H54 (cell line): ENCODE results near the gene TMEM9.
A peak's percentile ranks its signal among the peaks of the same experiment; 100 is the strongest.

Experiments used
- DNase-seq: peaks from one replicate; pipeline ENCODE4 v3.0.0; 2011; ENCODE audit warnings: low spot score, mixed read lengths; ENCODE audit not compliant: insufficient read length
- FAIRE-seq: peaks from 3 replicates; lab custom pipeline; 2011; peaks lifted over from hg19 to GRCh38; lab: Jason Lieb, UNC
- POLR2A ChIP-seq: IDR thresholded peaks from 2 replicates; pipeline ENCODE4 v1.6.1; 2011; ENCODE audit warnings: low read depth, mild to moderate bottlenecking, low read length

Gene TMEM9

DNA sequence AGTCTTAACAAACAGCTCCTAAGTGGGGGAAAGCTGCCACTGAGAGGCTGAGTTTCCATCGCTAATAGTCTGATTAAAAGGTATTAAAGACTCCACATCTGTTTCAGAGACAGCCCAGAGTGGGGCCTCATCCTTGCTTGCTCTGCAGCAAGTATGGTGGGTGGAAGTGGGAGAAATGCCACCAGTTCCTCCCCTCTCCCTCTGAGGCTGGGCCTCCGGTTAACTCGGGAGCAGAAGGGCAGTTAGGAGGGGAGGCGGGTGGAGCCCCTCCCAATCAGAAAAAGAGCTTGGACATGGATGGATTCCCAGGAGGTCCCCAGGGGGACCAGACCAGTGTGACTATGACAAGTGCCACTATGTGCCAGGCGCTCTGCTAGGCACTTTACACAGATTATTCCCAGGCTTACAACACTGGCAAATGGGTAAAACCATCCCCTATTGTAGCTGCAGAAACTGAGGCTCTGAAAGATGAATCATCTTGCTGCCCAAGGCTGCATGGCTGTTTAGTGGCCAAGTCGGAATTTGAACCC is 15.9 kb downstream of the TMEM9 start:
- DNase-seq (no peak), FAIRE-seq (no peak)

DNA sequence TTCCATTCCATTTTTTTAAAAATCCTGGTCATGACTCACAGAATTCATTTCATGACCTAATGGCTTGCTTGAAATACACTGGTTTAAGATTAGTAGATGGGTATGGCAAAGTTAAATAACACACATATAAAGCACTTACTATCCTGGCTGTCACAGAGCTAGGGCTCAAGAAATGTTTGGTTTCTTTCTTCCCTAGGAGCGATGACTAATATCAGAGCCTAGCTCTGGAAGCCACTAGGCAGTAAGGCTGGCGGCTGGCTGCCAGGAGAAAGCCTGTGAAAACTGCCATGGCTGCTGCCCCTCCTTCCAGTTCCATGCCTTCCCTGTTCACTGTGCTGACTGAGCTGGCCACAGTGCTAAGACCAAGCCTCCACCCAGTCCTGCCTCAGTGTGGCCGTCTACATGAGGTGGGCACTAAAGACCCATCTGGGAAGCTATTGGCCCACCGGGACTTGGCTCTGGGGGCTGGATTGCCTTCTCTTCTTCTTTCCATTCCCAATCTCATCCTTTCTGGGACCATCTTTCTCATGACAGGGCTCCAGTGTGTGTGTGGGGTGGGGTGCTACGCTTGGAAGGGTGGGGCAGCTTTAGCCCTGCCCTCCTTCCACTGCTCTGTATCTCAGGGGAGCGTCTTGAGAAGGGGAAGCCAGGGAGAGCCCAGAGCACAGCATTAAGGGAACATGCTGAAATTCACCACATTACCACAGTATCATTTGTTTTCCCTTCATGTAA is 16.5 kb downstream of the TMEM9 start:
- TF ChIP-seq POLR2A = no peak
- DNase-seq (peak; percentile 78), FAIRE-seq (peak; percentile 61)

More for the DNA sequence above, 15.9 kb downstream of the TMEM9 start:
- TF ChIP-seq POLR2A = no peak

DNA sequence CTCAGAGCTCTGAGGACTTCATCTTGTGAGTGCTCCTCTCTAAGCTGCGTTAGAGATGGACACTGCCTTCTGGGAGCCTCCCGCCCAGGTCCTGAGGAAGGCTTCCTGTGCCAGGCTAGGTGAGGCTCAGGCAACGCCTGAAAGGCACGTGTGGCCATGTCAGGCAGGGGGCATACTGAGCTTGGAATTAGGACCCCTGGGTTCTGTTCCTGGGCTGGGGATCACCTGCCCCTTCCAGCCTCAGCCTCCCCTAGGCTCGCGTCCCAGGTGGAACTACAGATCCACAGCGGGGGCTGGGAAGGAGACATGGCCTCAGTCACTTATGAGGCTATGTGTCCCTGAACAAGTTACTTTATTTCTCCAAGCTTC is 17.3 kb downstream of the TMEM9 start:
- DNase-seq (no peak), FAIRE-seq (no peak)
- TF ChIP-seq POLR2A = no peak

DNA sequence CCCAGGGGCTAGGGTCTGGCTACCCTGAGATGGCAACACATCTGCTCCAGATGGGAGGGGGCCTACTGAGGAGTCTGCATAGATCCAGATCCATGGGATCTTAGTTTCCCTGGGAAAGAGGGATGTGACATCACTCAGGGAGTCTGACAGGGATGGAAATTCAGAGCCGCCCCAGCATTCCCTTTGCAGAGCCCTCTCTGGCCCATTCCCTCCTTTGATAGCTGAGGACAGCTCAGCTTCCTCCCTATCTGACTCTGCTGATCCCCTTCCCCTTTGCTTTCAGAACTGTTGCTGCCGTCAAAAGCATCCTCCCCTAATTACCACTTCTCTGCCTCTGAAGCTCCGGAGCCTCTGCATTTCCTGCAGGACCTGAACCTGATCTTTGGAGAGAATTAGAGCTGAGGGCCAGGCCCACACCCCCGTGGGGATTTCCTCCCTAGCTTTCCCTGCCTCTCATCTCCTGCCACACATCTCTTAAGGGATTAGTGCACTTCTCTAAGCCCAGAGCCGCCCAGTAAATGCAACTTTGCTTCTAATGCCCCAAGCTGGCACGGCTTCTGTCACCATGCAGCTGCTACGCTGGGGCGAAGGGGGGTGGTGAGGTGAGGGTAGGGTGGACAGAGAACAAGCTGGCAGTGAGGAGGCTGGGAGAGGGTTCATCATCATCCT is 17.8 kb downstream of the TMEM9 start:
- DNase-seq (no peak), FAIRE-seq (no peak)
- TF ChIP-seq POLR2A = no peak

DNA sequence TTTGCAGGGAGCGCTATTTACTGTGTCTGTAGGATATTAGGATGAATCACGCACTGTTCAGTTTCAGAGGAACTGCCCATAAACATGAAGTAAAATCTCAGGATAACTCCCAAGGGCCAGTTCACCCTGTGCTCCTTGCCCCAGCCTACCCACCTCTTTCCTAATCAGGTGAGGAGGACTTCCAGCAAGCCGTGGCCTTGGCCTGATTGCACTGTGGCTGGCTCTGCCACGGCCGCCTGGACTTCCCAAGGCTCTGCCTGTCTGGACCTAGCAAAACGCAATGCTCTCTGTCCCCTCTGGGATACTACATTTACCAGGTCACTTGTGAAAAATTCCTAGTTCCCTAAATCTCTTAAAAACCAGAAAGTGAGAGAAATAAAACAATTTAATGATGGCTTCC is 19.9 kb downstream of the TMEM9 start:
- DNase-seq = no peak
- TF ChIP-seq POLR2A = no peak
- FAIRE-seq = no peak

DNA sequence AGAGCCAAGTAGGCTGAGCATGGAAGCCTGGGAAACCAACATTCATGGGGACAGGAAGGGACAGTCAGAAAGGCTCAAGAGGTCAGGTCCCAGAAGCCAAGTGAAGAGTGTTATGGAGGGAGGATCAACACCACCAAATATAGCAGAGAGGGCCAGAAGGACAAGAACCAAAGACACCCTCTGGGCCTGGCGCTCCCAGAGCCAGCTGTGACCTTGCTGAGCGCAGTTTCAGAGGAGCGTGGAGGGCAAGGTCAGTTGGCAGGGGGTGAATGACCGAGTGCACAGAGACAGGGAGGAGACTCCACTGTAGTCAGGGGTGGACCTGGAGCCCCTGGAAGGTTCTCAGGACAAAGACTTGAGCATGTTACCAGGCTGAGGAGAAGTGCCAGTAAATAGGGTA is 22.9 kb downstream of the TMEM9 start:
- TF ChIP-seq POLR2A = no peak
- FAIRE-seq (no peak), DNase-seq (no peak)

DNA sequence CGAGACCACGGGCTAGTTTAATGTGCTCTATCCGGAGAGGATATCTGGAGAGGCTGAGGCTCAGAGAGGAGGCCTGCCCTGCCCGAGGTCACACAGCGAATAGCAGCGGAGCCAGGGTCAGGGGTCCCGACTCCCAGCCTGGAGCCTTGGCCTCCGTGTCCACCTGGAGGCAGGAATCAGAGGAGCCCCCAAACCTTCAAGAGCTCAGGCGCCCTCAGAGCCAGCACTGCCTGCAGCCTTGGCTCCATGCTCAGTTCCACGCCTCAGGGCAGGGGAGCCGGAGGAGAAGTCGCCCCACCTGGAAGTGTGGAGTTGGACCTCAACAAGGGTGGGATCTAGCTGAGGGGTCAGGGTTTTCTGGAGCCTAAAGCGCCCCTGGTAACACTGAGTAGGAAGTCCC is 25.3 kb downstream of the TMEM9 start:
- TF ChIP-seq POLR2A = no peak
- no peak for FAIRE-seq

DNA sequence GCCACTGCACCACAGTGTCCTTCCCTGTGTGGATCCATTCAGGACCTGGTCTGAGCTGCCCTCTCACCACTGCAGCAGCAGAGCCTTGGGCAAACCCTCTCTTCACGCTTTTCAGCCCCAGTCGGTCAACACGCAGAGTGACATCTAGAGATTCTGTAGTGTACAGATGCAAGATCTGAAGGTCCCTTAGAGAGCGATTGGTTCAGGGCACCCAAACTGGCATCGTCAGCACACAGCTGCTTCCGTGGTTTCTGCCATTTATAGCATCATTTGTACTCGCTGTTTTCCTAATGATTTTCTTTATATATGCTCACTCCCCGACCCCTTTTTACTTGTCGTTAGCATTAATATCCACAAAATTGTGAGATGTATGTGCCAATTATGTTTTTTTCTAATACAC is 25.8 kb downstream of the TMEM9 start:
- DNase-seq (no peak), FAIRE-seq (no peak)
- TF ChIP-seq POLR2A = no peak

More for the DNA sequence above, 25.3 kb downstream of the TMEM9 start:
- DNase-seq = no peak

DNA sequence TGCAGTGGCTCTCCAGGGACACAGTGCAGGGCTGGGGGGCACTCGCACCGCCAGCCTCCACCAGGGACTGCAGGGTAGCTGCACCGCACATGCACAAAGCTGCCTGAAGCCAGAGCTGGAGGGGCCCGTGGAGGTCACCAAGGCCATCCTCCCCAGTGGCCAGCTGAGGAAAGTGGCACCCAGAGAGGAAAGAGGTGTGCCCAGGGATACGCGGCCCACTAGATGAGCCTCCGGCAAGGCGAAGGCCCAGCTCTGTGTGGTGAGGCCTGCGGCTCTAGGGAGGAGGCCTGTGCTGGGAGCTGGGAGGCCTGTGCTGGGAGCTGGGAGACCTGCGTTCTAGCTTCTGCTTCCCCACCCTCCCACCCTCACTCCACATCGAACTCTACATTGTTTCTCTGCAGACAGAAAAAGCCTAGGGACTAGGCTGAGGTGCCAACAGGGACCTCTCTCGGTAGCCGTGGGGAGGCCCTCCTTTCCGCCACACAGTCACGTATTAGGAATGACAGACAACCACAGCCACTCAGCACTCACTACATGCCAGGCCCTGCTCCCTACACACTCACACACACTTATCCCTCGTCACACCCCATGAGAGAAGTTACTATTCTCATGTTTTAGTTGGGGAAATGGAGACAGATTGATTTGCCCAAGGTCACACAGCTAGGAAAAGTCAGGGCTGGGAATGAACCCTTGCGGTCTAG is 26.4 kb downstream of the TMEM9 start:
- no peak for DNase-seq

DNA sequence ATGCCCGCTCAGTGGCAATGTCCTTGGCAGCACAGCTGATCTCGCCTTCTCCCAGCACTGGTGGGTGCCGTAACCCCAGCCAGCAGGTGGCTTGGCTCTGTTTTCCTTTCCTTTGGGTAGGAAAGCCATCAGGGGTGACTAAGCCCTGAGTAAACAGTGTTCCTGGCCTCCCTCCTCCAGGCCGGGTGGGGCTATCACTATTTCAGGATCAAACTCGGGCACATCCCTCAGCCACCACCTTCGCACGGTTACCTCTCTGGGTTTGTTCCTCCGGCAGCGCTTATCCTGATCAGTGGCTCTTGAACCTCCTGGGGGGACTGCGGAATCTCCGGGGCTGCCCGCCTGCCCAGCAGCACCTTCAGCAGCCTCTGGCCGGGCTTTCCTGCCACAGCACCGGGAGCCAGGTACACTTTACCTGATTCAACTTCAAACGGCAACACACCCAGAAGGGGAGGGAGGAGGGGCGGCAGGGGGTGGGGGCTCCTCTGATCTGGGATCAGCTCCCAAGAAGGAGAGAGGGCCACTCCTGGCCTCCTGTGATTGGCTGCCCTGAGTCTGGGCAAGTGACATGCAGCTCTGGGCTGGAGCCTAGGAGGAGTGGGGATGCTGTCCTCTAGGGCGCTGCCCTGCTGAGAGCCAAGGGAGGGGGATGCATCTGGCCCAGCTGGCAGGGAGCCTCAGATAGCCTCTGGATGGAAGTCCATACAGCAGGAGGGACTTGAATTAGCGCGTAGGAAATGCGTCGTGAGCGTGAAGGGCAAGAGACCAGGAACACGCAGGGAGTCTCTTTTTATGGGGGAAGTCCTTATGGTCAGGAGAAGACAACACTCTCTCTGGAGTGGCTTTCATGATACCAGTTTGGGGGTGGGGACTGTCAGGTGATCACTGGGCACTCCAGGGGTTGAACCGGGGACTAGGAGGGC is 27.2 kb downstream of the TMEM9 start, which contains the start of gene ASCL5:
Gene ASCL5, minus strand, starts transcription at position 353 of the 923 bp plus-strand sequence. CDS start 11,812 bp downstream, outside the sequence.
- no peak for FAIRE-seq
- TF ChIP-seq POLR2A = no peak
- DNase-seq = peak; percentile 69

More for the DNA sequence above, 26.4 kb downstream of the TMEM9 start:
- no peak for TF ChIP-seq POLR2A
- no peak for FAIRE-seq

DNA sequence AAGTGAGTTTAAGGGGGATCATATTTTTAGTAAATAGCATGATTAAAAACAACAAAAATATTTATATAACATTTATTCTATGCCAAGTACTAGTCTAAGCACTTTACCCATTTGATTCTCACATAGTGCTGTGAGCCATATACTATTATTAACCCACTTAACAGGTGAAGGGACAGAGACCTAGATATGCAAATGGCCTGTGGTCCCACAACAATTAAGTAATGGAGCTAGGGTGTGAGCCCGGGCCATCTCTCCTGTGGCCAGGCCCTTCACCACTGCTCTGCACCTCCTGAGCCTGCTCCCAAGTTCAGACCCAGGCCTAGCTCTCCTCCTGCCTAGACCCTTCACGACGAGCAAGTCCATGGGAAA is 27.8 kb downstream of the TMEM9 start:
- no peak for TF ChIP-seq POLR2A
- FAIRE-seq = no peak
- no peak for DNase-seq

DNA sequence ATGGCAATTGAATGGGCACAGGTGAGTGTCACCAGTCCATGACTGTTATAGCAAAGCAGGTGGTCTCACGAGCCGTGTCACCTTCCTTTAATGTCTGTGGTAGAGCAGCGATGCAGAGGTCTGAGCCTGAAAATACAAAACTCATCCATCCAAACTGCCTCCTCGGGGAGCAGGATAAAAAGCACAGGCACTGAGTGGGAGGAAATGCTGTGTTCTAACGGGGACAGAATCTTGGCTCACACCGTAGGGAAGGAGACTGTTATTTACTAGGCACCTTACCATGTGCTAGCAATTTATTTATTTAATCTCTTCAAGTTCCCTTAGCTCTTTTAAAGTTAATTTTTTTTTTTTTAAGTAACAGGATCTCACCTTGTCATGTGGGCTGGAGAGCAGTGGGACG is 28.5 kb downstream of the TMEM9 start:
- no peak for TF ChIP-seq POLR2A
- FAIRE-seq = no peak
- DNase-seq = no peak

DNA sequence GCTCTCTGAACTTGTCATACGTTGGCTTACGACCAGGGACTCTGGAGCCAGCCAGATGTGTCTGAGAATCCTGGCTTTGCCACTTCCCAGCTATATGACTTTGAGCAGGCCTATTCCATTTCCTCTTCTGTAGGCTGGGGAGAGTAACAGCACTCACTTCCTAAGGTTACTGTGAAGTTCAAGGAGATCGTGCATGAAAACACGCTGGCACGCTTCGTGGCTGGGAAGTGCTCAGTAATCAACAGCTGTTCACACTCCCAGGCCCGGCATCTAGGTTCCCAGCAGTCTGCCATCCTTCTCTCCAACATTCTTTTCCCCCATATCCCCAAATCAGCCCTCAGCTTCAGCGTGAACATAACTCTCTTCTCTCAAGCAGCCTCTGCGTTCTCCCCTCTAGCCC is 29.3 kb downstream of the TMEM9 start:
- DNase-seq (no peak), FAIRE-seq (no peak)
- no peak for TF ChIP-seq POLR2A
